Measurements from ENCODE around the gene ANKRD45.

- TF ChIP-seq CTCF (conservative IDR thresholded peaks at IDR 0.05 in 1 of 2, IDR thresholded peaks at IDR 0.05 in 1 of 2; ENCODE audit: extremely low read depth in 1 of 2, insufficient read depth in 1 of 2, low read depth in 1 of 2, low read length in 2 of 2) (no peak), EZH2 (IDR thresholded peaks at IDR 0.05; ENCODE audit: borderline replicate concordance, low read length) (no peak)
Measured at GRCh38 chr1:173603056-173603591, 66.5 kb downstream of the ANKRD45 start, which contains the start of gene SLC9C2.

Measured in mammary epithelial cell (primary cell).